ENCODE data around the gene PANK1.

- TF ChIP-seq EP300 (IDR thresholded peaks at IDR 0.05; ENCODE audit: borderline replicate concordance) (no peak), CREB1 (IDR thresholded peaks at IDR 0.05; ENCODE audit: low read depth) (no peak), TEAD4 (IDR thresholded peaks at IDR 0.05) (no peak), REST (IDR thresholded peaks at IDR 0.05; ENCODE audit: low read depth) (no peak), YY1 (IDR thresholded peaks at IDR 0.05; ENCODE audit: low read depth) (no peak), CEBPB (IDR thresholded peaks at IDR 0.05) (no peak), TAF1 (IDR thresholded peaks at IDR 0.05; ENCODE audit: low read depth) (no peak), MAX (IDR thresholded peaks at IDR 0.05) (no peak), NFIC (IDR thresholded peaks at IDR 0.05) (no peak), RAD21 (IDR thresholded peaks at IDR 0.05; ENCODE audit: low read depth) (no peak), EGR1 (IDR thresholded peaks at IDR 0.05) (no peak)
These were observed 7.9 kb downstream of the PANK1 start for GRCh38 chr10:89637113-89637512.
